ENCODE measurements around the gene CDH15.

The CDH15 gene

GRCh38 chr16:89152831-89153700, 18.5 kb upstream of the CDH15 start:
- intact Hi-C loops (cut with DNase I; ENCODE audit: low total_unique reads), result no loop called here
- TF ChIP-seq CTCF (IDR thresholded peaks at IDR 0.05), result no peak
- Histone ChIP-seq H3K27me3 (no peaks in the 10 kb centered on the region), H3K36me3 (peaks cover 38 to 51% (median 43%) of the 10 kb centered on the region in 3 donors), H3K4me3 (no peak overlapping the region), H3K27ac (no peak overlapping the region), H3K9me3 (no peaks in the 10 kb centered on the region), H3K4me1 (peaks cover 0 to 29% (median 18%) of the 10 kb centered on the region in 4 donors)
- DNase-seq, result no peak

GRCh38 chr16:89153848-89154271, 17.7 kb upstream of the CDH15 start:
- no peak for DNase-seq
- Histone ChIP-seq H3K9me3 (no peaks in the 10 kb centered on the region), H3K4me1 (peaks cover 0 to 29% (median 18%) of the 10 kb centered on the region in 4 donors), H3K4me3 (no peak overlapping the region), H3K36me3 (peaks cover 34 to 43% (median 35%) of the 10 kb centered on the region in 3 donors), H3K27me3 (no peaks in the 10 kb centered on the region), H3K27ac (no peak overlapping the region)
- no peak for TF ChIP-seq CTCF (IDR thresholded peaks at IDR 0.05)
- intact Hi-C loops (cut with DNase I; ENCODE audit: low total_unique reads), result no loop called here

GRCh38 chr16:89154390-89155183, 17.0 kb upstream of the CDH15 start:
- Histone ChIP-seq H3K27me3 (no peaks in the 10 kb centered on the region), H3K36me3 (peaks cover 28 to 36% (median 28%) of the 10 kb centered on the region in 3 donors), H3K27ac (peak overlapping the region in 1 of 2 donors; percentile 8), H3K4me1 (peaks cover 0 to 29% (median 18%) of the 10 kb centered on the region in 4 donors), H3K4me3 (no peak overlapping the region), H3K9me3 (no peaks in the 10 kb centered on the region)
- DNase-seq, result no peak
- TF ChIP-seq CTCF (IDR thresholded peaks at IDR 0.05), result no peak
- intact Hi-C loops (cut with DNase I; ENCODE audit: low total_unique reads), result no loop called here

- H3K4me1 ChIP-seq, result peaks cover 0 to 29% (median 18%) of the 10 kb centered on the region in 4 donors
- H3K27me3 ChIP-seq, result no peaks in the 10 kb centered on the region
- peaks cover 21 to 29% (median 22%) of the 10 kb centered on the region in 3 donors for H3K36me3 ChIP-seq
- peak overlapping the region in 1 of 2 donors; percentile 8 for H3K27ac ChIP-seq
- H3K4me3 ChIP-seq, result no peak overlapping the region
- peak; percentile 66 to 86 for DNase-seq
- TF ChIP-seq CTCF (IDR thresholded peaks at IDR 0.05), result no peak
- intact Hi-C loops (cut with DNase I; ENCODE audit: low total_unique reads), result no loop called here
- no peaks in the 10 kb centered on the region for H3K9me3 ChIP-seq
Observed at GRCh38 chr16:89155184-89155679, 16.3 kb upstream of the CDH15 start.

GRCh38 chr16:89155851-89156739, 15.5 kb upstream of the CDH15 start:
- H3K4me1 ChIP-seq, result peaks cover 0 to 29% (median 18%) of the 10 kb centered on the region in 4 donors
- no peak for DNase-seq
- H3K36me3 ChIP-seq, result peaks cover 13 to 21% (median 14%) of the 10 kb centered on the region in 3 donors
- H3K27ac ChIP-seq, result no peak overlapping the region
- H3K9me3 ChIP-seq, result no peaks in the 10 kb centered on the region
- H3K4me3 ChIP-seq, result no peak overlapping the region
- intact Hi-C loops (cut with DNase I; ENCODE audit: low total_unique reads), result no loop called here
- no peak for TF ChIP-seq CTCF (IDR thresholded peaks at IDR 0.05)
- H3K27me3 ChIP-seq, result peaks cover 0 to 6% of the 10 kb centered on the region in 2 donors
